Lower lobe of right lung (tissue), 2 donors: ENCODE data around the gene GAS7. TPM values are rescaled to one million over a fixed set of nuclear protein-coding genes. Genes with fewer than 3 reads are reported as not detected.

Experiments
- ATAC-seq, 2 donors: fragments of 200-7000 bp; cut with Tn5 transposase; one replicate each; pipeline ENCODE4 v1.9.1; 2020 to 2022; ENCODE audit warnings: mild to moderate bottlenecking in 2 of 2, moderate library complexity in 2 of 2
- DNase-seq: peaks from one replicate; pipeline ENCODE4 v3.0.0-alpha.2; 2020
- H3K27ac ChIP-seq: fragments of 200-600 bp; one replicate; pipeline ENCODE4 v1.8.0; 2022
- H3K27me3 ChIP-seq: fragments of 200-600 bp; one replicate; pipeline ENCODE4 v1.8.0; 2022; ENCODE audit warnings: low read depth
- H3K36me3 ChIP-seq: fragments of 200-600 bp; one replicate; pipeline ENCODE4 v1.8.0; 2022; ENCODE audit warnings: mild to moderate bottlenecking
- H3K4me1 ChIP-seq: fragments of 200-600 bp; one replicate; pipeline ENCODE4 v1.8.0; 2022
- H3K4me3 ChIP-seq: fragments of 200-600 bp; one replicate; pipeline ENCODE4 v1.8.0; 2022; ENCODE audit warnings: mild to moderate bottlenecking
- H3K9me3 ChIP-seq: fragments of 200-600 bp; one replicate; pipeline ENCODE4 v1.8.0; 2022
- CTCF ChIP-seq: fragments of 200-600 bp; IDR thresholded peaks from one replicate; pipeline ENCODE4 v1.8.0; 2022; ENCODE audit warnings: antibody characterized with exemption, mild to moderate bottlenecking
- intact Hi-C: fragments of 100-400 bp; cut with DNase I; formaldehyde crosslinking; loops from one replicate; pipeline ENCODE4 v1.11.0; 2022
- total RNA-seq: library from RNA; stranded (reverse); fragmentation: NEBNext Ultra II Directional; extraction: Animal tissue kit (Norgen Biotek cat#: 25700); gene quantifications from one replicate; pipeline ENCODE4 v1.2.1, GENCODE V29; 2021
- donor health status: DM: no; HTN: yes; CAD: no; lungs with severe emphysema.

Gene GAS7
- total RNA-seq, 1 donor from 2014 or later = 54.1 TPM

- Histone ChIP-seq H3K36me3 (no peaks in the 10 kb centered on the region), H3K4me3 (no peak overlapping the region), H3K9me3 (no peaks in the 10 kb centered on the region), H3K4me1 (no peaks in the 10 kb centered on the region), H3K27ac (no peak overlapping the region), H3K27me3 (peaks cover 7% of the 10 kb centered on the region)
- intact Hi-C loops = no loop called here
- DNase-seq = no peak
- TF ChIP-seq CTCF = no peak
- ATAC-seq = no peak
Observed at GRCh38 chr17:10041287-10041612, 157.2 kb downstream of the GAS7 start.

GRCh38 chr17:10036511-10037061 is 161.8 kb downstream of the GAS7 start:
- ATAC-seq = peak; percentile 68 to 78
- TF ChIP-seq CTCF = no peak
- Histone ChIP-seq H3K4me3 (peak overlapping the region; percentile 36), H3K27me3 (peaks cover 12% of the 10 kb centered on the region), H3K4me1 (peaks cover 32% of the 10 kb centered on the region), H3K9me3 (no peaks in the 10 kb centered on the region), H3K36me3 (no peaks in the 10 kb centered on the region), H3K27ac (peak overlapping the region; percentile 84)
- intact Hi-C loops = no loop called here
- peak; percentile 77 for DNase-seq

GRCh38 chr17:10035885-10036284 is 162.5 kb downstream of the GAS7 start:
- ATAC-seq (no peak), DNase-seq (no peak)
- H3K4me3 ChIP-seq = peak overlapping the region; percentile 36
- H3K27ac ChIP-seq = peak overlapping the region; percentile 84
- intact Hi-C loops = no loop called here
- TF ChIP-seq CTCF = no peak
- H3K36me3 ChIP-seq = no peaks in the 10 kb centered on the region
- H3K27me3 ChIP-seq = peaks cover 12% of the 10 kb centered on the region
- H3K4me1 ChIP-seq = peaks cover 39% of the 10 kb centered on the region
- H3K9me3 ChIP-seq = no peaks in the 10 kb centered on the region

- TF ChIP-seq CTCF = no peak
- intact Hi-C loops = no loop called here
- Histone ChIP-seq H3K4me3 (peak overlapping the region; percentile 36), H3K4me1 (peaks cover 40% of the 10 kb centered on the region), H3K36me3 (no peaks in the 10 kb centered on the region), H3K9me3 (no peaks in the 10 kb centered on the region), H3K27me3 (peaks cover 12% of the 10 kb centered on the region), H3K27ac (peak overlapping the region; percentile 84)
- DNase-seq = no peak
- peak in 1 of 2 donors; percentile 2 for ATAC-seq
Observed at GRCh38 chr17:10034719-10035475, 163.5 kb downstream of the GAS7 start.

- Histone ChIP-seq H3K36me3 (no peaks in the 10 kb centered on the region), H3K27me3 (peaks cover 12% of the 10 kb centered on the region), H3K4me1 (peaks cover 43% of the 10 kb centered on the region), H3K27ac (peak overlapping the region; percentile 84), H3K4me3 (peak overlapping the region; percentile 4), H3K9me3 (no peaks in the 10 kb centered on the region)
- intact Hi-C loops = no loop called here
- no peak for TF ChIP-seq CTCF
- DNase-seq (peak; percentile 61), ATAC-seq (peak; percentile 52 to 60)
Observed at GRCh38 chr17:10033959-10034358, 164.4 kb downstream of the GAS7 start.
